AG04450 (cell line): ENCODE measurements around the gene SERPINI1. TPM values are rescaled to one million over a fixed set of nuclear protein-coding genes. Genes with fewer than 3 reads are reported as not detected.

Source experiments
- CTCF ChIA-PET: fragments of 300-600, 350-600 bp; formaldehyde crosslinking; extraction: SDS; loops from one replicate; lab custom pipeline; 2022; ENCODE audit warnings: antibody characterized with exemption, inconsistent platforms; lab: Charles Lee
- POLR2A ChIA-PET: fragments of 350-600 bp; formaldehyde crosslinking; extraction: SDS; loops from one replicate; lab custom pipeline; 2021; ENCODE audit warnings: antibody characterized with exemption, inconsistent platforms; lab: Yijun Ruan, JAX
- DNase-seq: peaks from one replicate; pipeline ENCODE4 v3.0.0-alpha.2; 2011; ENCODE audit warnings: low read depth, low spot score
- H3K27ac ChIP-seq: one replicate; pipeline ENCODE4 v1.5.1; 2012; ENCODE audit warnings: low read depth, low read length, control low read depth
- H3K27me3 ChIP-seq: one replicate; pipeline ENCODE4 v1.6.0; 2012; ENCODE audit warnings: low read length; ENCODE audit not compliant: control insufficient read depth, insufficient read depth
- H3K4me3 ChIP-seq: 2 replicates; pipeline ENCODE4 v1.5.1; 2011; ENCODE audit warnings: mild to moderate bottlenecking, low read depth, low read length, control low read depth
- H3K9me3 ChIP-seq: 2 replicates; pipeline ENCODE4 v1.5.1; 2012; ENCODE audit warnings: low read length; ENCODE audit not compliant: control insufficient read depth, insufficient read depth
- polyA plus RNA-seq: library from polyadenylated mRNA; depleted of rRNA; stranded (reverse); fragments of >200 nt; gene quantifications from 2 replicates; pipeline ENCODE4 v1.2.3, GENCODE V29; 2011
- TF ChIP-seq, protein P1 (sequence below): IDR thresholded peaks from 2 replicates; pipeline ENCODE4 v1.5.1; 2011; ENCODE audit warnings: low read depth, low read length, control low read depth, inconsistent platforms

Gene SERPINI1
- polyA plus RNA-seq, 1 experiment = 0.88 TPM

GRCh38 chr3:167700926-167701325 is 34.6 kb upstream of the SERPINI1 start:
- H3K9me3 ChIP-seq = no peaks in the 10 kb centered on the region
- no peaks in the 10 kb centered on the region for H3K27me3 ChIP-seq
- CTCF ChIA-PET = interaction anchor here (0.6 to 1.0 kb wide), 3 partner anchors 10 to 16 kb away, joined by 3 read pairs; no protein-coding TSS in a partner anchor
- no peak overlapping the region for H3K4me3 ChIP-seq
- DNase-seq = no peak
- POLR2A ChIA-PET = no interaction called here
- no peak overlapping the region for H3K27ac ChIP-seq
- TF ChIP-seq, protein P1, sequence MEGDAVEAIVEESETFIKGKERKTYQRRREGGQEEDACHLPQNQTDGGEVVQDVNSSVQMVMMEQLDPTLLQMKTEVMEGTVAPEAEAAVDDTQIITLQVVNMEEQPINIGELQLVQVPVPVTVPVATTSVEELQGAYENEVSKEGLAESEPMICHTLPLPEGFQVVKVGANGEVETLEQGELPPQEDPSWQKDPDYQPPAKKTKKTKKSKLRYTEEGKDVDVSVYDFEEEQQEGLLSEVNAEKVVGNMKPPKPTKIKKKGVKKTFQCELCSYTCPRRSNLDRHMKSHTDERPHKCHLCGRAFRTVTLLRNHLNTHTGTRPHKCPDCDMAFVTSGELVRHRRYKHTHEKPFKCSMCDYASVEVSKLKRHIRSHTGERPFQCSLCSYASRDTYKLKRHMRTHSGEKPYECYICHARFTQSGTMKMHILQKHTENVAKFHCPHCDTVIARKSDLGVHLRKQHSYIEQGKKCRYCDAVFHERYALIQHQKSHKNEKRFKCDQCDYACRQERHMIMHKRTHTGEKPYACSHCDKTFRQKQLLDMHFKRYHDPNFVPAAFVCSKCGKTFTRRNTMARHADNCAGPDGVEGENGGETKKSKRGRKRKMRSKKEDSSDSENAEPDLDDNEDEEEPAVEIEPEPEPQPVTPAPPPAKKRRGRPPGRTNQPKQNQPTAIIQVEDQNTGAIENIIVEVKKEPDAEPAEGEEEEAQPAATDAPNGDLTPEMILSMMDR = no peak

DNA sequence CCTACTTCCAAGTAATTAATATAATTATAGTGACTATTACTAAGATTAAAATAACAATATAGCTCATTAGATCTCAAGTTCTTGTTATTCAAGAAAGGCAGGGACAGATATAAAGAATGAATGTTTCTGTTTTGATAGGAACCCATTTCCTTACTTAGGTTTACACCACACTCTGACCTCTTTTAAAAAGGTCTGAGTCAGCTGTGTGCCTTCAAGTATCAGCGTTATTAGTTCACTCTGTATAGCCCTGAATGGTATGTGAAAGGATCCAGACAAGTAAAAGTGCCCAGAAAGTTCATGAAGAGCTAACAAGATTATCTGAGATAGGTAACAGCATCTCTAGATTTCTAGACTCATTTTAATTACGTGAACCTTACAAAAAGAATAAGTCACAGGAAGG is 29.7 kb upstream of the SERPINI1 start:
- Histone ChIP-seq H3K9me3 (no peaks in the 10 kb centered on the region), H3K4me3 (no peak overlapping the region), H3K27ac (no peak overlapping the region), H3K27me3 (no peaks in the 10 kb centered on the region)
- CTCF ChIA-PET = interaction anchor here (1.2 to 4.3 kb wide), 3 partner anchors 21 to 326 kb away, joined by 7 to 31 read pairs (median 9); partner anchors contain the start of gene ZBBX
- POLR2A ChIA-PET = no interaction called here
- DNase-seq = no peak
- TF ChIP-seq, protein P1 = no peak

GRCh38 chr3:167709690-167710089 is 25.8 kb upstream of the SERPINI1 start:
- no peak for DNase-seq

GRCh38 chr3:167710552-167710951 is 25.0 kb upstream of the SERPINI1 start:
- Histone ChIP-seq H3K9me3 (no peaks in the 10 kb centered on the region), H3K27ac (no peak overlapping the region), H3K27me3 (no peaks in the 10 kb centered on the region), H3K4me3 (no peak overlapping the region)
- ChIA-PET POLR2A (no interaction called here), CTCF (interaction anchor here (1.2 to 2.2 kb wide), 3 partner anchors 9 to 27 kb away, joined by 3 to 7 read pairs (median 4); no protein-coding TSS in a partner anchor)
- TF ChIP-seq, protein P1 = no peak
- no peak for DNase-seq

More at GRCh38 chr3:167709690-167710089, 25.8 kb upstream of the SERPINI1 start:
- CTCF ChIA-PET = interaction anchor here (1.2 to 2.2 kb wide), 2 partner anchors 25 to 26 kb away, joined by 4 to 7 read pairs; no protein-coding TSS in a partner anchor
- POLR2A ChIA-PET = no interaction called here
- Histone ChIP-seq H3K27ac (no peak overlapping the region), H3K9me3 (no peaks in the 10 kb centered on the region), H3K4me3 (no peak overlapping the region), H3K27me3 (no peaks in the 10 kb centered on the region)
- TF ChIP-seq, protein P1 = no peak

DNA sequence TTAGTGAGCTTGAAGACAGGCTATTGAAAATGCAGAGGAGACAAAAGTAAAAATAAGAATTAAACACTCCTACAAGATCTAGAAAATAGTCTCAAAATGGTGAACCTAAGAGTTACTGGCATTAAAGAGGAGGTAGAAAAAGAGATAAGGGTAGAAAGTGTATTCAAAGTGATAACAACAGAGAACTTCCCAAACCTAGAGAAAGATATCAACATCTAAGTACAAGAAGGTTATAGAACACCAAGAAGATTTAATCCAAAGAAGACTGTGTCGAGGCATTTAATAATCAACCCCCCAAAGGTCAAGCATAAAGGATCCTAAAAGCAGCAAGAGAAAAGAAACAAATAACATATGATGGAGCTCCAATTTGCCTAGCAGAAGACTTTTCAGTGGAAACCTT is 24.1 kb upstream of the SERPINI1 start:
- Histone ChIP-seq H3K4me3 (no peak overlapping the region), H3K27ac (no peak overlapping the region), H3K9me3 (no peaks in the 10 kb centered on the region), H3K27me3 (no peaks in the 10 kb centered on the region)
- no peak for DNase-seq
- TF ChIP-seq, protein P1 = no peak
- POLR2A ChIA-PET = no interaction called here
- CTCF ChIA-PET = interaction anchor here (1.0 to 2.2 kb wide), 3 partner anchors 10 to 29 kb away, joined by 3 to 7 read pairs (median 3); no protein-coding TSS in a partner anchor
